ENCODE measurements around the gene PROK2. TPM values are rescaled to one million over a fixed set of nuclear protein-coding genes. Genes with fewer than 3 reads are reported as not detected.

Gene PROK2
- polyA plus RNA-seq, 1 experiment = not detected

- no peak for DNase-seq (ENCODE audit: low read depth)
- Histone ChIP-seq H3K27me3 (ENCODE audit: control insufficient read depth, insufficient read depth, low read length) (peaks cover 14% of the 10 kb centered on the region), H3K4me3 (ENCODE audit: low read depth, low read length) (no peak overlapping the region), H3K36me3 (ENCODE audit: control insufficient read depth, insufficient read depth, low read length) (no peaks in the 10 kb centered on the region)
- ChIA-PET CTCF (interaction anchor here (1.6 kb wide), 1 partner anchor 55 kb away, joined by 3 read pairs; no protein-coding TSS in a partner anchor), POLR2A (no interaction called here)
- TF ChIP-seq CTCF (IDR thresholded peaks at IDR 0.05; ENCODE audit: insufficient read depth, low read depth, low read length) = no peak
Measured at GRCh38 chr3:71784201-71784913, 591 bp downstream of the PROK2 start.

- no peaks in the 10 kb centered on the region for H3K36me3 ChIP-seq (ENCODE audit: control insufficient read depth, insufficient read depth, low read length)
- CTCF ChIA-PET = interaction anchor here (1.6 kb wide), 1 partner anchor 53 kb away, joined by 3 read pairs; no protein-coding TSS in a partner anchor
Measured at GRCh38 chr3:71783152-71783551, 1.8 kb downstream of the PROK2 start.

GRCh38 chr3:71780430-71780829 is 4.5 kb downstream of the PROK2 start:
- Histone ChIP-seq H3K36me3 (ENCODE audit: control insufficient read depth, insufficient read depth, low read length) (no peaks in the 10 kb centered on the region), H3K27me3 (ENCODE audit: control insufficient read depth, insufficient read depth, low read length) (peaks cover 6% of the 10 kb centered on the region), H3K4me3 (ENCODE audit: low read depth, low read length) (no peak overlapping the region)
- CTCF ChIA-PET = no interaction called here
- POLR2A ChIA-PET = no interaction called here
- TF ChIP-seq CTCF (IDR thresholded peaks at IDR 0.05; ENCODE audit: insufficient read depth, low read depth, low read length) = no peak
- DNase-seq (ENCODE audit: low read depth) = no peak

More at GRCh38 chr3:71783152-71783551, 1.8 kb downstream of the PROK2 start:
- TF ChIP-seq CTCF (IDR thresholded peaks at IDR 0.05; ENCODE audit: insufficient read depth, low read depth, low read length) = no peak
- POLR2A ChIA-PET = no interaction called here
- DNase-seq (ENCODE audit: low read depth) = no peak
- peaks cover 14% of the 10 kb centered on the region for H3K27me3 ChIP-seq (ENCODE audit: control insufficient read depth, insufficient read depth, low read length)
- no peak overlapping the region for H3K4me3 ChIP-seq (ENCODE audit: low read depth, low read length)

- POLR2A ChIA-PET = no interaction called here
Measured at GRCh38 chr3:71779674-71780377, 5.1 kb downstream of the PROK2 start.

More at GRCh38 chr3:71779674-71780377, 5.1 kb downstream of the PROK2 start:
- H3K36me3 ChIP-seq (ENCODE audit: control insufficient read depth, insufficient read depth, low read length) = no peaks in the 10 kb centered on the region
- H3K4me3 ChIP-seq (ENCODE audit: low read depth, low read length) = no peak overlapping the region
- H3K27me3 ChIP-seq (ENCODE audit: control insufficient read depth, insufficient read depth, low read length) = peaks cover 6% of the 10 kb centered on the region
- TF ChIP-seq CTCF (IDR thresholded peaks at IDR 0.05; ENCODE audit: insufficient read depth, low read depth, low read length) = no peak
- no peak for DNase-seq (ENCODE audit: low read depth)
- CTCF ChIA-PET = no interaction called here
